DOHH2 (cell line): ENCODE results near the gene MMEL1.

Source experiments
- H3F3A ChIP-seq: fragments of 200-600 bp; sonication (generic), shearing (Covaris generic); 2 replicates; pipeline ENCODE4 v1.6.0; 2016; ENCODE audit warnings: antibody characterized with exemption, mild to moderate bottlenecking; ENCODE audit not compliant: control insufficient read depth, insufficient read depth
- H3K27ac ChIP-seq: fragments of 200-600 bp; sonication (generic); 2 replicates; pipeline ENCODE4 v1.5.1; 2014; ENCODE audit warnings: low read depth, mild to moderate bottlenecking, low read length, moderate library complexity
- H3K27me3 ChIP-seq: fragments of 200-600 bp; sonication (generic); 2 replicates; pipeline ENCODE4 v1.6.1; 2014; ENCODE audit warnings: mild to moderate bottlenecking, low read length, mixed read lengths; ENCODE audit not compliant: control insufficient read depth
- H3K36me3 ChIP-seq: fragments of 200-600 bp; sonication (generic); 2 replicates; pipeline ENCODE4 v1.6.1; 2014; ENCODE audit warnings: mild to moderate bottlenecking, low read length, moderate library complexity, mixed read lengths; ENCODE audit not compliant: control insufficient read depth
- H3K4me1 ChIP-seq: fragments of 200-600 bp; sonication (generic); 2 replicates; pipeline ENCODE4 v1.6.1; 2014; ENCODE audit warnings: mild to moderate bottlenecking, low read length, mixed read lengths; ENCODE audit not compliant: control insufficient read depth
- H3K4me2 ChIP-seq: fragments of 200-600 bp; sonication (generic); 2 replicates; pipeline ENCODE4 v1.6.0; 2014; ENCODE audit warnings: mild to moderate bottlenecking, low read length, moderate library complexity
- H3K4me3 ChIP-seq: fragments of 200-600 bp; sonication (generic); 2 replicates; pipeline ENCODE4 v1.5.1; 2014; ENCODE audit warnings: mild to moderate bottlenecking, low read length, mixed read lengths
- H3K79me2 ChIP-seq: fragments of 200-600 bp; sonication (generic); 2 replicates; pipeline ENCODE4 v1.6.1; 2014; ENCODE audit warnings: mild to moderate bottlenecking, low read length, mixed read lengths; ENCODE audit not compliant: control insufficient read depth
- H3K9me2 ChIP-seq: fragments of 200-600 bp; sonication (generic); replicated peaks from 2 replicates; pipeline ENCODE4 v1.6.1; 2014; ENCODE audit warnings: mild to moderate bottlenecking, low read length, mixed read lengths; ENCODE audit not compliant: control insufficient read depth
- H3K9me3 ChIP-seq: fragments of 200-600 bp; sonication (generic); 2 replicates; pipeline ENCODE4 v1.6.1; 2014; ENCODE audit warnings: antibody characterized with exemption, low read length, mixed read lengths; ENCODE audit not compliant: control insufficient read depth, insufficient read depth
- H4K20me1 ChIP-seq: fragments of 200-600 bp; sonication (generic); 2 replicates; pipeline ENCODE4 v1.6.0; 2014; ENCODE audit warnings: low read depth, mild to moderate bottlenecking, antibody characterized with exemption, low read length, moderate library complexity; ENCODE audit not compliant: control insufficient read depth, insufficient read depth
- CTCF ChIP-seq: fragments of 200-600 bp; sonication (generic); IDR thresholded peaks from one replicate; pipeline ENCODE4 v1.5.1; 2014; ENCODE audit warnings: antibody characterized with exemption, mild to moderate bottlenecking, low read depth, low read length; ENCODE audit not compliant: poor library complexity, severe bottlenecking
- EZH2phosphoT487 ChIP-seq: fragments of 200-600 bp; sonication (generic); IDR thresholded peaks from 2 replicates; pipeline ENCODE4 v1.6.1; 2017; ENCODE audit warnings: borderline replicate concordance, mild to moderate bottlenecking, antibody characterized with exemption, low read length, moderate library complexity, mixed read lengths

The MMEL1 gene

GRCh38 chr1:2543543-2544092 lies 89.2 kb downstream of the MMEL1 start:
- Histone ChIP-seq H3K27me3 (peaks cover 29% of the 10 kb centered on the region), H3K79me2 (peaks cover 6% of the 10 kb centered on the region; the same call in 1 of the 2 replicates), H3K27ac (no peak overlapping the region)

GRCh38 chr1:2542246-2542915 lies 90.4 kb downstream of the MMEL1 start:
- no peak for TF ChIP-seq CTCF
- no peak for TF ChIP-seq EZH2phosphoT487
- H3K4me3 ChIP-seq: no peak overlapping the region
- no peak overlapping the region for H3K4me2 ChIP-seq
- no peaks in the 10 kb centered on the region for H3K36me3 ChIP-seq
- no peak overlapping the region for H3K27ac ChIP-seq
- H3K79me2 ChIP-seq: peaks cover 4% of the 10 kb centered on the region; the same call in 1 of the 2 replicates
- H3K9me3 ChIP-seq: no peaks in the 10 kb centered on the region
- no peaks in the 10 kb centered on the region for H3K9me2 ChIP-seq
- peaks cover 14% of the 10 kb centered on the region for H3K4me1 ChIP-seq
- no peaks in the 10 kb centered on the region for H4K20me1 ChIP-seq
- peaks cover 2% of the 10 kb centered on the region for H3F3A ChIP-seq
- peaks cover 29% of the 10 kb centered on the region for H3K27me3 ChIP-seq

More at GRCh38 chr1:2543543-2544092, 89.2 kb downstream of the MMEL1 start:
- Histone ChIP-seq H3K9me3 (no peaks in the 10 kb centered on the region), H3K36me3 (no peaks in the 10 kb centered on the region), H3K4me1 (peaks cover 26% of the 10 kb centered on the region), H3F3A (peaks cover 13% of the 10 kb centered on the region), H3K4me3 (no peak overlapping the region), H3K4me2 (no peak overlapping the region), H3K9me2 (no peaks in the 10 kb centered on the region), H4K20me1 (no peaks in the 10 kb centered on the region)
- no peak for TF ChIP-seq EZH2phosphoT487
- TF ChIP-seq CTCF: no peak

- no peak overlapping the region for H3K4me2 ChIP-seq
Observed at GRCh38 chr1:2541619-2542245, 91.1 kb downstream of the MMEL1 start.

More at GRCh38 chr1:2541619-2542245, 91.1 kb downstream of the MMEL1 start:
- Histone ChIP-seq H3K36me3 (no peaks in the 10 kb centered on the region), H4K20me1 (no peaks in the 10 kb centered on the region), H3K79me2 (no peaks in the 10 kb centered on the region), H3K4me1 (peaks cover 9% of the 10 kb centered on the region), H3K9me2 (no peaks in the 10 kb centered on the region), H3K27ac (no peak overlapping the region), H3K4me3 (no peak overlapping the region), H3F3A (no peaks in the 10 kb centered on the region), H3K27me3 (peaks cover 29% of the 10 kb centered on the region), H3K9me3 (no peaks in the 10 kb centered on the region)
- TF ChIP-seq EZH2phosphoT487: no peak
- no peak for TF ChIP-seq CTCF
